ENCODE measurements around the gene RBM28. TPM values are rescaled to one million over a fixed set of nuclear protein-coding genes. Genes with fewer than 3 reads are reported as not detected.

RBM28 gene
- total and polyA plus RNA-seq, 10 donors: 11.0 to 45.8 (median 29.5) TPM

GRCh38 chr7:128390871-128391565, 47.3 kb upstream of the RBM28 start:
- peaks cover 0 to 24% (median 0%) of the 10 kb centered on the region in 7 donors for H3K27me3 ChIP-seq (replicated peaks in 1 of 7)
- peaks cover 0 to 13% (median 8%) of the 10 kb centered on the region in 6 donors for H3K4me1 ChIP-seq
- WGBS, 5 donors: 44 to 59% (median 49%) methylated on average over 3 of the region's 3 CpGs
- no peaks in the 10 kb centered on the region for H3K9me3 ChIP-seq
- H3K36me3 ChIP-seq: peaks cover 0 to 51% (median 42%) of the 10 kb centered on the region in 6 donors
- peak overlapping the region in 3 of 8 donors; percentile 9 to 23 (median 21) for H3K27ac ChIP-seq
- no peak overlapping the region for H3K4me3 ChIP-seq
- no peak for DNase-seq
- intact Hi-C loops (cut with DNase I; ENCODE audit: low total_unique reads): no loop called here
- TF ChIP-seq CTCF (IDR thresholded peaks at IDR 0.05 in 8 of 11, conservative IDR thresholded peaks at IDR 0.05 in 3 of 11): no peak
- TF ChIP-seq POLR2AphosphoS5 (IDR thresholded peaks at IDR 0.05): no peak
- TF ChIP-seq POLR2A (IDR thresholded peaks at IDR 0.05): no peak

- Histone ChIP-seq H3K36me3 (peaks cover 0 to 38% (median 30%) of the 10 kb centered on the region in 6 donors), H3K9me3 (no peaks in the 10 kb centered on the region), H3K4me1 (peaks cover 0 to 13% (median 8%) of the 10 kb centered on the region in 6 donors), H3K27me3 (replicated peaks in 1 of 7) (peaks cover 0 to 24% (median 0%) of the 10 kb centered on the region in 7 donors), H3K4me3 (no peak overlapping the region), H3K27ac (no peak overlapping the region)
- intact Hi-C loops (cut with DNase I; ENCODE audit: low total_unique reads): loop anchor here (5.0 kb wide), 1 partner anchor 42 kb away; no protein-coding TSS in a partner anchor
- WGBS, 5 donors: 10 to 79% (median 76%) methylated on average over 1 to 9 of the region's 9 CpGs
- TF ChIP-seq POLR2A (IDR thresholded peaks at IDR 0.05) (no peak), POLR2AphosphoS5 (IDR thresholded peaks at IDR 0.05) (peak in 1 of 3 donors; percentile 57), CTCF (IDR thresholded peaks at IDR 0.05 in 8 of 11, conservative IDR thresholded peaks at IDR 0.05 in 3 of 11) (no peak)
- no peak for DNase-seq
These were observed 46.1 kb upstream of the RBM28 start for GRCh38 chr7:128389618-128390329.

GRCh38 chr7:128389085-128389617, 45.4 kb upstream of the RBM28 start:
- 8 to 45% (median 40%) methylated on average over 1 to 2 of the region's 2 CpGs for WGBS, 5 donors
- no peak overlapping the region for H3K27ac ChIP-seq
- H3K4me1 ChIP-seq: peaks cover 0 to 13% (median 8%) of the 10 kb centered on the region in 6 donors
- no peak for DNase-seq
- TF ChIP-seq CTCF (IDR thresholded peaks at IDR 0.05 in 8 of 11, conservative IDR thresholded peaks at IDR 0.05 in 3 of 11): no peak
- no peak for TF ChIP-seq POLR2A (IDR thresholded peaks at IDR 0.05)
- TF ChIP-seq POLR2AphosphoS5 (IDR thresholded peaks at IDR 0.05): no peak
- intact Hi-C loops (cut with DNase I; ENCODE audit: low total_unique reads): loop anchor here (5.0 kb wide), 1 partner anchor 42 kb away; no protein-coding TSS in a partner anchor
- no peaks in the 10 kb centered on the region for H3K9me3 ChIP-seq
- peaks cover 0 to 32% (median 24%) of the 10 kb centered on the region in 6 donors for H3K36me3 ChIP-seq
- H3K27me3 ChIP-seq (replicated peaks in 1 of 7): peaks cover 0 to 24% (median 0%) of the 10 kb centered on the region in 7 donors
- no peak overlapping the region for H3K4me3 ChIP-seq
